Muscle layer of duodenum (tissue), 2 donors: ENCODE results near the gene RHOD.

Source experiments
- H3K27ac ChIP-seq: one replicate; pipeline ENCODE4 v1.7.0; 2013; ENCODE audit warnings: mild to moderate bottlenecking, low read length
- H3K27me3 ChIP-seq: one replicate; pipeline ENCODE4 v1.7.0; 2013; ENCODE audit warnings: low read depth, mild to moderate bottlenecking, control low read depth, low read length
- H3K36me3 ChIP-seq, 2 donors: one replicate each; pipeline ENCODE4 v1.7.0; 2013; ENCODE audit warnings: low read length in 2 of 2, control low read depth in 1 of 2, mild to moderate bottlenecking in 1 of 2; ENCODE audit not compliant: insufficient read depth in 2 of 2, control insufficient read depth in 1 of 2
- H3K4me1 ChIP-seq, 2 donors: one replicate each; pipeline ENCODE4 v1.7.0; 2013; ENCODE audit warnings: low read length in 2 of 2, mild to moderate bottlenecking in 2 of 2, control low read depth in 1 of 2, moderate library complexity in 1 of 2; ENCODE audit not compliant: insufficient read depth in 2 of 2, control insufficient read depth in 1 of 2
- H3K4me3 ChIP-seq, 2 donors: one replicate each; pipeline ENCODE4 v1.7.0; 2013; ENCODE audit warnings: low read length in 2 of 2, low read depth in 1 of 2, mild to moderate bottlenecking in 1 of 2
- H3K9me3 ChIP-seq, 2 donors: one replicate each; pipeline ENCODE4 v1.7.0; 2013; ENCODE audit warnings: low read length in 2 of 2, control low read depth in 1 of 2, mild to moderate bottlenecking in 1 of 2; ENCODE audit not compliant: control insufficient read depth in 1 of 2
- donor health status: healthy.

Gene RHOD

DNA sequence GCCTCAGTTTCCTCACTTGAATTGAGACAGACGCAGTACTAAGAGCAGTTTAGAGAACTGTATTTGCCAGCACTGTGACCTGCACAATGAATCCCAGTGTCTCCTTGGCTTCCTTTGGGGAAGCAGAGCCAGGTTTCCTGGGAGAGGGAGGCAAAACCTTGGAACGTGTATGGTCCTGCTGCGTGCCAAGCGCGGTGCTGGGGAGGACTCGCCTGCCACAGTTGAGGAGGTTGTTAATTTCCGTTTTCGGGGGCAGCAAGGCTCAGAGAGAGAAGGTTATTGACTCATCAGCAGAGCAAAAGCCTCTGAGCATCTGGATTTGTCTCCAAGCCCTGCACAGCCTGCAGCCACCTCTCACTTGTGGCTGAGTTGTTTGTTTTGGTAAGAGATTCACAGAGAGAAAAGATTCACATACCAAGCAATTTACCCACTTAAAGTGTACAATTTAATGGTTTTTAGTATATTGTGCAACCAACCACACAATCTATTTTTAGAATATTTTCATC, 22.9 kb upstream of the RHOD start:
- Histone ChIP-seq H3K27ac (no peak overlapping the region), H3K9me3 (no peaks in the 10 kb centered on the region), H3K4me1 (no peaks in the 10 kb centered on the region), H3K4me3 (no peak overlapping the region), H3K36me3 (no peaks in the 10 kb centered on the region), H3K27me3 (peaks cover 3% of the 10 kb centered on the region)

DNA sequence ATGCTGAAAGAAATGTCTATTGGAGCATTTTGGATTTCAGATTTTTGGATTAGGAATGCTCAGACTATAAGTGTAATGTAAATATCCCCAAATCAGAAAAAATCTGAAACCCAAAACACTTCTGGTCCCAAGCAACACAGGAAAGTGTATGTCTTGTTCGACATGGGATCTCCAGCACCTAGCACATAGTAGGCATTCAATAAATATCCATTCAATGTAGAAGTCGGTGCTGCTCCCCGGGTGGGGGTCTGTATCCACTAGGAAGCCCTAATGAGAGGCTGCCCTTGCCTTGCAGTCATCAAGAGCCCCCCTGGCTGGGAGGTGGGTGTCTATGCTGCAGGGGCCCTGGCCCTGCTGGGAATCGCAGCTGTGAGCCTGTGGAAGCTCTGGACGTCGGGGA, 22.3 kb upstream of the RHOD start:
- Histone ChIP-seq H3K36me3 (no peaks in the 10 kb centered on the region), H3K4me3 (no peak overlapping the region), H3K27me3 (peaks cover 3% of the 10 kb centered on the region), H3K27ac (no peak overlapping the region), H3K9me3 (no peaks in the 10 kb centered on the region), H3K4me1 (no peaks in the 10 kb centered on the region)

DNA sequence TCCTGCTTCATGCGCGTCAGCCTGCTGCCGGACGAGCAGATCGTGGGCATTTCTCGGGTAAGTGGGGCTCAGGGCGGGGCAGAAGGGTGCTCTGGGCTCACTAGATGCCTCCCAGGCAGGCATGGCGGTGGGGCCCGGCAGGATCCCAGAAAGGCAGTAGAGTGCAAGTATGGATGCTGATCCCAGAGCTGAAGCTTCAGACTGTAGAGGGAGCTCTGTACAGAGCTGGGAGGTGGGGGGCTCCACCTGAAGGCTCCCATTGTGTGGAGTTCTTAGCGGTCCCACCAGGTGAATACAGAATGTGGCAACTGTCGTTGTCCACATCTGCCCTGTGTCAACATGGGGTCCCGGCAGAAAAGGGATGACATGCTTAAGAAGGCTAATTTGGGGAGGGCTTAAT, 16.5 kb upstream of the RHOD start:
- Histone ChIP-seq H3K27ac (no peak overlapping the region), H3K9me3 (no peaks in the 10 kb centered on the region), H3K4me3 (no peak overlapping the region), H3K27me3 (peaks cover 3% of the 10 kb centered on the region), H3K36me3 (no peaks in the 10 kb centered on the region), H3K4me1 (no peaks in the 10 kb centered on the region)

DNA sequence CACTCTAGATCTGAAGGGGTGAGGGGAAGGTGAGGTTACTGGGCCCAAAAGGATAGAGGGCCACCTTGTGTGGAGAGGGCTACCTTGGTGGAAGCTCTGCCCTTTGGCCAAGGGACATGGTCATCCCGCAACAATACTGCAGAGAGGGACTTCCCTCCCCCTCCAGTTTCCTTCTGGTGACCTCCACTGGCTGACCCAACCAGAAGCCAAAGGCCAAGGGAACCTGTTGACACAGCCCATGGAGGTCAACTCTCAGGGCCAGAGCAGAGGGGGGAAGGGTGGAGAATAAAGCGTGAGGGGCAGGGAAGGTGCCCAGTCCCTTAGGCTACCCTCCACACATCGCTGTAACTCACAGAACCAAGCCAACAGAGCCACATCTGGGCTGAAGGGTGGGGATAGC, 15.0 kb upstream of the RHOD start:
- Histone ChIP-seq H3K27ac (no peak overlapping the region), H3K36me3 (no peaks in the 10 kb centered on the region)

DNA sequence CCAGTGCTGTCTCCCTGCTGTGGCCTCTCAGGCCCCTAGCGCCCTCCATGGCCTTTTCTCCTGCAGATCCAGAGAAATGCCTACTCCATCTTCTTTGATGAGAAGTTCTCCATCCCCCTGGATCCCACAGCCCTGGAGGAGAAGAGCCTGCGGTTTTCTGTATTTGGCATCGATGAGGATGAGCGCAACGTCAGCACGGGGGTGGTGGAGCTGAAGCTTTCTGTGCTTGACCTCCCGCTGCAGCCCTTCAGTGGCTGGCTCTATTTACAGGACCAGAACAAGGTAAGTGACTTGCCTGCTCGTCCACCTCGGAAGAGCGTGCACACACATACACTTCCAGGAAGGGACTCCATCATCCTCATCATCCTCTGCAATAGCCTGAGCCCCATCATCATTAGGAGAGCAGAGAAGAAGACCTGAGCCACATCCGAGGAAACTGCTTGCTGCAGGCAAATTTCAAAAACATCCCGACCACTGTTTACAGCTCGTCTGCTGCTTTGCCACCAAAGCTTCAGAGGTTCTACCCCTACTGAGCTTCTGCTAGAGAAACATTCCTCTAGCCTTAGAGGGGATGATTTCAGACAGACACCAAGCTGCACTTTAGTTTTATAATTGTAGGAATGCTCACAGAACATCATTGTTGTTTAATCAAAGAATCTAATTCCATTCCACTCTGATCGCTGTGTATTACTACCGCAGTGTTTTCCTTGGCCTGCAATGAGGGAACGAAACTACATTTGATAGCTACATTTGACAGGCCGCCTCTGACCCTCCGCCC, 12.9 kb upstream of the RHOD start:
- H3K27ac ChIP-seq: no peak overlapping the region
- H3K4me1 ChIP-seq: no peaks in the 10 kb centered on the region
- H3K36me3 ChIP-seq: no peaks in the 10 kb centered on the region
- H3K27me3 ChIP-seq: no peaks in the 10 kb centered on the region
- no peak overlapping the region for H3K4me3 ChIP-seq
- no peaks in the 10 kb centered on the region for H3K9me3 ChIP-seq

More for the DNA sequence above, 15.0 kb upstream of the RHOD start:
- Histone ChIP-seq H3K4me3 (no peak overlapping the region), H3K4me1 (no peaks in the 10 kb centered on the region), H3K27me3 (peaks cover 3% of the 10 kb centered on the region), H3K9me3 (no peaks in the 10 kb centered on the region)

DNA sequence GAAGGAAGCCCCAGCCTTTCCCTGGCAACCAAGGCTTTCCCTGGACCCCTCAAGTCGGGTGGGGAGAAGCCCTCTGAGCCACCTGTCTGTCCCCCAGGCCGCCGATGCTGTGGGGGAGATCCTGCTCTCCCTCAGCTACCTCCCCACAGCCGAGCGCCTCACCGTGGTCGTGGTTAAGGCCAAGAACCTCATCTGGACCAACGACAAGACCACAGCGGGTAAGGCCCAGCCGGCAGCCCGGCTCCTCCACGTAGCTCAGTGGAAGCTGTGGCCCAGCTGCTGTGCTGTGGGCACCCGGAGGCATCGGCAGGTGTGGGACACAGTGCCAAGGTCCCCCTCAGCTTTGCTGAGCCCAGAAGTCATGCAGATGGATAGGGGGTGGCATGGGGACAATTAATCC, 12.2 kb upstream of the RHOD start:
- Histone ChIP-seq H3K27me3 (no peaks in the 10 kb centered on the region), H3K4me1 (no peaks in the 10 kb centered on the region), H3K27ac (no peak overlapping the region), H3K36me3 (no peaks in the 10 kb centered on the region), H3K4me3 (no peak overlapping the region), H3K9me3 (no peaks in the 10 kb centered on the region)

DNA sequence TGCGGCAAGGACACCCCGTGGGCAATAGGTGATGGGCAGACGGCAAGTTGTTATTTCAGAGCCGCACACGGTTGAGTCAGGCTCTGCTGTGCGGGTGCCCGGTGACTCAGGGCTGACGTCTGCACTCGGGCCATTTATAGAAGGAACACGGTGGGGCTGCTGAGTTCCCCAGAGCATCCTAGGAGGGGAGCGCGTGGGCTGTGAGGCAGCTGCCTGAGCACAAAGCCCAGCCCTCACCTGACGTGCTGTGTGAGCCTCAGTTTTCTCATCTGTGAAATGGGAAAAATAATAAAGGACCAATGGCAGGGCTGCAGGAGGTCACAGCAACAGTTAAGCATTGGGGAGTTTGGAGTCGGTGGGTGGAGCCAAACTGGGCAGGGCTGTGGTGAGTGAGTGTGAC, 11.3 kb upstream of the RHOD start:
- no peaks in the 10 kb centered on the region for H3K36me3 ChIP-seq
- no peak overlapping the region for H3K4me3 ChIP-seq
- H3K27ac ChIP-seq: no peak overlapping the region
- H3K9me3 ChIP-seq: no peaks in the 10 kb centered on the region
- H3K27me3 ChIP-seq: no peaks in the 10 kb centered on the region
- no peaks in the 10 kb centered on the region for H3K4me1 ChIP-seq

DNA sequence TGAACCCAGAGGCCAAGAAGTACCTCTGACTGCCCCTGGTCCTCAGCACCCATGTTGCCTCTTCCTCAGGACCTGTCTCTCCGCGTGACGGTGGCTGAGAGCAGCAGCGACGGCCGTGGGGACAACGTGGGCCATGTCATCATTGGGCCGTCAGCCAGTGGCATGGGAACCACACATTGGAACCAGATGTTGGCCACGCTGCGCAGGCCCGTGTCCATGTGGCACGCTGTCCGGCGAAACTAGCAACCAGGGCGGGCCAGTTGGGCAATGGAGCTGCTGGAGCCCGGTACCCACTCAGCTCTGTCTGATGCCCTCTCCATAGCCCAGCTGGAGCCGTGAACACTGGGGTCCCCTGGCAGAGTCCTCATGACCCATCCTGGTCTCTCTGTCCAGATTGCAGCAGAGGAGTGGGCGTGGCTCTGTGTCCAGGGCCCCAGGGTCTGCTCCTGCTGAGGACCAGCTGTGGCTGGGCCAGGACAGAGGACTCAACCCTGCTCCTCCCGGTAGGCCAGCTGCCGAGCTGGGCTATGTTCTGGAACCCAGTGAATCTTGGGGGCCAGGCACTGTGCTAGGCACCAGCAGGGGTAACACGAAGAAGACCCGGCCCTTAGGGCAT, 8.0 kb upstream of the RHOD start:
- no peak overlapping the region for H3K4me3 ChIP-seq
- H3K4me1 ChIP-seq: no peaks in the 10 kb centered on the region
- no peaks in the 10 kb centered on the region for H3K36me3 ChIP-seq
- no peak overlapping the region for H3K27ac ChIP-seq
- H3K27me3 ChIP-seq: no peaks in the 10 kb centered on the region
- no peaks in the 10 kb centered on the region for H3K9me3 ChIP-seq

DNA sequence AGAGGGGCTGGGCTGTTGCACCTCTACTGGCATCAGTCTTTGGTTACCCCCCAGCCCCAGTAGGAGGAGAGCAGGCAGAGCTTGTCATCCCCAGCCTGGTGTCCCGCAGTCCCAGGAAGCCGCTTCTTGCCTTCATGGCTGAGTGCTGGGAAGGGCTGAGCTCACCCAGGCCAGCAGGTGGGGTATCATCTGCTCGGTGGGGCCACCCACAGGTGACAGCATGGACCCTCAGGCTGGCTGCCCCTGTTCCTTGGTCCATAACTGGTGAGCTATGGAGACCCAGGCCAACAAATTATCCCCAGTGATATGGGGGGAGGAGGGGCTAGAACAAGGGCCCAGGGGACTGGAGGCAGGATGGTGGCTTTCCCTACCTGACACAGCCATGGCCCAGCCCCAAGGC, 6.5 kb upstream of the RHOD start:
- H3K4me1 ChIP-seq: no peaks in the 10 kb centered on the region
- no peak overlapping the region for H3K4me3 ChIP-seq
- no peak overlapping the region for H3K27ac ChIP-seq
- no peaks in the 10 kb centered on the region for H3K27me3 ChIP-seq
- no peaks in the 10 kb centered on the region for H3K9me3 ChIP-seq
- peaks cover 0 to 3% of the 10 kb centered on the region in 2 donors for H3K36me3 ChIP-seq

DNA sequence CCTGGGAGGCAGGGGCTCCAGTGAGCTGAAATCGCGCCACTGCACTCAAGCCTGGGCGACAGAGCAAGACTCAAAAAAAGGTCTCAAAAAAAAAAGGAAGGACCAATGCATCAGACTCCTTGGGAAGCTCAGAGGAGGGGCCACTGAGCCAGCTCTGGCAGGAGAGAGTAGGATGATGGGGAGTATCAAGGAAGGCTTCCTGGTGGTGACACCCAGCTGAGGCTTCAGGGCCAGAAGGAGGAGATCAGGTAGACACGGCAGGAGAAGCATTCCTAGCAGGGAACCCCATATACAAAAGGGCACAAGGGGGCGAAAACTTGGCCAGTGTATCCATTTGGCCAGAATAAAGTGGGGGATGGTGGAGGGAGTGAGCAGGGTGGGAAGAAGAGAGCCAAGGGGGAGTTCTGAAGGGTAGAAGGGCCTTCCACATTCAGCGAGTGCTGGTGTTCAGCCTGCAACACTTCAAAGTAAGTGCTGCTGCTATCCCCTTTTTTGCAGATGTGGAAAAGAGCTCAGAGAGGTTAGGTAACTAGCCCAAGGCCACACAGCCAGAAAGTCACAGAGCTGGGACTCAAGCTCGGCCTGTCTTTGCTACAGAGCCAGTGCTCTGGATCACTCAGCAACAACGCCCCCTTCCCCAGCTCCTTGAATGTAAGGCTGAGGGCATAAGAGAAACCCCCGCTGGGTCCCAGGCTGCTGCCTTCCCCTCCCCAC, 5.3 kb upstream of the RHOD start:
- Histone ChIP-seq H3K27ac (no peak overlapping the region), H3K4me1 (peaks cover 0 to 10% of the 10 kb centered on the region in 2 donors), H3K4me3 (no peak overlapping the region), H3K27me3 (no peaks in the 10 kb centered on the region), H3K36me3 (peaks cover 0 to 3% of the 10 kb centered on the region in 2 donors), H3K9me3 (no peaks in the 10 kb centered on the region)

DNA sequence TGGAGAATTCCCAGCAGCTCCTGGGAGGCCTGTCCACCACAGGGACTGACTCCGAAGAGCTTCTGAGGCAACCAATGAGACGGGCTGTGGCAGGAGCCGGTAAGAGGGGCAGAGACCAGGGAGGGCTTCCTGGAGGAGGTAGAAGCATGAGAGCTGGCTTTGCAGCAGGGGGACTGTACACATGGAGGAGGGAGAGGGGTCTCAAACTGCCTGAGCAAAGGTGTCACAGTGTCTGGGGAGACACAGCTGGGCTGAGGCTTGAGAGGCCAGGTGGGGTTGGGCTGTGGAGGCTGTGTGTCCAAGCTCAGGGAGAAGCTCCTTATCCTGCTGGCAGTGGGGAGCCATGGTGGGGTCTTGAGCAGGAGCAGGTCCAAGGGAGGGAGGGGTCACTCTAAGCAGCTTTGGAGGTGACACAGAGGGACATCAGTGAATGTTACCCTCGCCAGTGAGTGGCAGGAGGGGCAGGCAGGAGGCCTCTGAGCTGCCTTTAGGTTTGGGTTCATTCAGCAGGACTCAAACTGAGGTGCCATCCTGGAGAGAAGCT, 4.6 kb upstream of the RHOD start:
- H3K4me3 ChIP-seq: no peak overlapping the region
- no peaks in the 10 kb centered on the region for H3K9me3 ChIP-seq
- peaks cover 0 to 3% of the 10 kb centered on the region in 2 donors for H3K36me3 ChIP-seq
- no peak overlapping the region for H3K27ac ChIP-seq
- H3K27me3 ChIP-seq: no peaks in the 10 kb centered on the region
- peaks cover 0 to 16% of the 10 kb centered on the region in 2 donors for H3K4me1 ChIP-seq
